Ishikawa (cell line): ENCODE data around the gene PFKP.

Source experiments
- CEBPB ChIP-seq: IDR thresholded peaks from 2 replicates; pipeline ENCODE4 v1.6.1; 2012
- CREB1 ChIP-seq: IDR thresholded peaks from 2 replicates; pipeline ENCODE4 v1.6.1; 2012; ENCODE audit warnings: low read depth
- EGR1 ChIP-seq: IDR thresholded peaks from 2 replicates; pipeline ENCODE4 v1.6.1; 2012
- EP300 ChIP-seq: IDR thresholded peaks from 2 replicates; pipeline ENCODE4 v1.6.1; 2012; ENCODE audit warnings: borderline replicate concordance
- FOXM1 ChIP-seq: IDR thresholded peaks from 2 replicates; pipeline ENCODE4 v1.6.1; 2012; ENCODE audit warnings: low read depth, borderline replicate concordance
- NFIC ChIP-seq: IDR thresholded peaks from 2 replicates; pipeline ENCODE4 v1.6.1; 2012
- RAD21 ChIP-seq: IDR thresholded peaks from 2 replicates; pipeline ENCODE4 v1.6.1; 2012; ENCODE audit warnings: low read depth
- REST ChIP-seq: IDR thresholded peaks from 2 replicates; pipeline ENCODE4 v1.6.1; 2012; ENCODE audit warnings: low read depth, mild to moderate bottlenecking
- TAF1 ChIP-seq: IDR thresholded peaks from 2 replicates; pipeline ENCODE4 v1.6.1; 2012; ENCODE audit warnings: low read depth, mild to moderate bottlenecking
- TCF12 ChIP-seq: IDR thresholded peaks from 2 replicates; pipeline ENCODE4 v1.6.1; 2012; ENCODE audit warnings: low read depth
- TEAD4 ChIP-seq: IDR thresholded peaks from 2 replicates; pipeline ENCODE4 v1.6.1; 2012
- USF1 ChIP-seq: IDR thresholded peaks from 2 replicates; pipeline ENCODE4 v1.6.1; 2012
- YY1 ChIP-seq: IDR thresholded peaks from 2 replicates; pipeline ENCODE4 v1.6.1; 2012; ENCODE audit warnings: low read depth
- ZBTB7A ChIP-seq: IDR thresholded peaks from 2 replicates; pipeline ENCODE4 v1.6.1; 2012; ENCODE audit warnings: low read depth
- TF ChIP-seq, protein P1 (sequence below): IDR thresholded peaks from 2 replicates; pipeline ENCODE4 v1.6.1; 2012

PFKP gene

GRCh38 chr10:3023892-3024291 is 43.5 kb upstream of the PFKP start:
- TF ChIP-seq NFIC (no peak), REST (no peak), TAF1 (no peak), RAD21 (no peak), TEAD4 (no peak), CREB1 (no peak), CEBPB (no peak), EGR1 (no peak)
- TF ChIP-seq, protein P1, sequence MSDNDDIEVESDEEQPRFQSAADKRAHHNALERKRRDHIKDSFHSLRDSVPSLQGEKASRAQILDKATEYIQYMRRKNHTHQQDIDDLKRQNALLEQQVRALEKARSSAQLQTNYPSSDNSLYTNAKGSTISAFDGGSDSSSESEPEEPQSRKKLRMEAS: no peak

DNA sequence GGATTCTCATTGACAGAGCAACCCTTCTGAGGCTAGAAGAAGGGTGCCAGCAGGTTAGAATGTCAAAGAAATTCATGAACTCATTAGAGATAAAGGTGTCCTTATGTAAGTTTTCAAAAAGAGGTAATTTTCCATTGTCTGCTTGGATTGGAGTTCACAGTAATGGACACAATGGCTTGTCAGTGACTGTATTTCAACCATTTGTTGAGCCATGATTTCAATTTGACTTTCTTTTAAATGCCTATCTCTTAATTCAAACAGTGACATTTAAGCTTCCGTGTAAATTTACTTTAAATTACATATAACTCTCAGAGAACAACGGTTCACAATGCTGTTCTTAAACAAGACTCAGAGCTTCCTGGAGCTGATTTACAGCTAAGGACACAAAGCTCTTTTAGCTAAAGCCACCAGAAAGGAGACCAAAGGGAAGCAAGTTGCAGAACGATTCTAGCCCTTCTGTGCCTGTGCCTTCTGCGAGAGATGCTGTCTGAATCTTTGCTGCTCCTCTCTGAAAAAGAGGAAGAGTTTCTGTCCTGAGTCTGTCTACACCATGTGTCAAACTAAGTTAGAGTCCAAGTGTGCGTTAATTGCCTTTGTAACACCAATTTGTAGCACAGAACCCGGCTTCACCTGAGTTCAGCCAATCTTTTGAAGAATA is 42.2 kb upstream of the PFKP start:
- no peak for TF ChIP-seq FOXM1
- TF ChIP-seq REST: no peak
- no peak for TF ChIP-seq NFIC
- TF ChIP-seq EGR1: no peak
- TF ChIP-seq CREB1: no peak
- no peak for TF ChIP-seq YY1
- TF ChIP-seq TCF12: no peak
- TF ChIP-seq USF1: no peak
- no peak for TF ChIP-seq TEAD4
- no peak for TF ChIP-seq CEBPB
- TF ChIP-seq, protein P1: no peak
- TF ChIP-seq EP300: no peak
- TF ChIP-seq RAD21: no peak
- TF ChIP-seq ZBTB7A: no peak
- TF ChIP-seq TAF1: no peak

- no peak for TF ChIP-seq TAF1
- no peak for TF ChIP-seq EGR1
- no peak for TF ChIP-seq TEAD4
- no peak for TF ChIP-seq EP300
- no peak for TF ChIP-seq ZBTB7A
Measured at GRCh38 chr10:3027866-3028265, 39.5 kb upstream of the PFKP start.

DNA sequence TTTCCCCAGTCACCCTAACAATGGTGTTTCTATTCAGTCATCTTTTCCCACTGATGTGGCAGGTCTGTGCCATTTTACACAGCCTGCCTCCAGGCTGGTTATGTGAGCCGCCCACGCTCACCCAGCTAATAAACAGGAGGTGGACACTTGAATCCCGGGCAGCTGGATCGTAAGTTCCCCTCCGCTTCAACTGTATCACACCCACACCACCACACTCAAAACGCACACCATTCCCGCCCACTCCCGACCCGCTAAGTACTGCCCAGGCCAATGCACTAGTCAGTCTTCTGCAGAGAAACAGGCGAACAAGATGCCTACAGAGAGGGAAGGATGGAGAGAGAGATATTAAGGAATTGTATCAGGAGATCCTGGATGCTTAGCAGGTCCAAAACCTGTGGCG is 38.9 kb upstream of the PFKP start:
- TF ChIP-seq EP300 (no peak), USF1 (no peak), RAD21 (no peak), TAF1 (no peak), CREB1 (no peak), REST (no peak), ZBTB7A (no peak), NFIC (no peak), YY1 (no peak), TEAD4 (no peak), CEBPB (no peak), EGR1 (no peak), FOXM1 (no peak), TCF12 (no peak)
- TF ChIP-seq, protein P1: no peak

GRCh38 chr10:3030765-3031164 is 36.6 kb upstream of the PFKP start:
- TF ChIP-seq REST (no peak), FOXM1 (no peak), TEAD4 (no peak), ZBTB7A (no peak), TCF12 (no peak), EGR1 (no peak), NFIC (no peak)
